Right cardiac atrium (tissue), 5 donors: ENCODE data around the gene PPP2R5C. TPM values are rescaled to one million over a fixed set of nuclear protein-coding genes. Genes with fewer than 3 reads are reported as not detected.

Experiments used
- ATAC-seq, 2 donors: fragments of 200-7000 bp; cut with Tn5 transposase; one replicate each; pipeline versions ENCODE4 v1.8.0 to v1.9.1; 2020; ENCODE audit warnings: moderate library complexity in 2 of 2, mild to moderate bottlenecking in 1 of 2
- DNase-seq, 3 donors: peaks; one replicate each; pipeline ENCODE4 v3.0.0-alpha.2; 2020
- H3K27ac ChIP-seq: one replicate; pipeline ENCODE4 v1.5.1; 2013; ENCODE audit warnings: mild to moderate bottlenecking, low read length, control low read depth, moderate library complexity
- H3K27me3 ChIP-seq: one replicate; pipeline ENCODE4 v1.6.1; 2013; ENCODE audit not compliant: control insufficient read depth, insufficient read depth
- H3K4me1 ChIP-seq: one replicate; pipeline ENCODE4 v1.6.1; 2013; ENCODE audit warnings: low read length; ENCODE audit not compliant: control insufficient read depth, insufficient read depth
- H3K4me3 ChIP-seq: one replicate; pipeline ENCODE4 v1.5.1; 2013; ENCODE audit warnings: low read length, control low read depth
- H3K9me3 ChIP-seq: one replicate; pipeline ENCODE4 v1.6.1; 2013; ENCODE audit warnings: low read length; ENCODE audit not compliant: control insufficient read depth
- WGBS: extraction: QIAGEN DNeasy Blood & Tissue Kit; methylation state at CpG from one replicate; pipeline ENCODE4 v1.1.7; 2013; 5-methylcytosine and 5-hydroxymethylcytosine counted together
- intact Hi-C, 4 donors: fragments of 100-400 bp; cut with DNase I; formaldehyde crosslinking; loops; one replicate each; pipeline versions ENCODE4 v1.11.0 to v1.14.0; 2022 to 2023
- polyA plus RNA-seq: library from polyadenylated mRNA; stranded (reverse); fragments of 200-250 nt; gene quantifications from one replicate; pipeline ENCODE4 v1.2.3, GENCODE V29; 2013
- total RNA-seq, 4 donors: library from RNA; stranded (reverse); fragmentation: NEBNext Ultra II Directional; extraction: Animal tissue kit (Norgen Biotek cat#: 25700); gene quantifications; one replicate each; pipeline ENCODE4 v1.2.1, GENCODE V29; 2021
- donor health status: healthy with polysubstance abuse.
- donor health status: DM: no; HTN: yes; CAD: no.
- donor health status: DM: no; HTN: no; CAD: no.
- donor health status: DM: no; HTN: yes; CAD: no; lungs with severe emphysema.
- donor health status: DM: yes; HTN: yes; CAD: no.

PPP2R5C gene
- total and polyA plus RNA-seq, 5 donors, result 100.0 to 158 (median 144) TPM

DNA sequence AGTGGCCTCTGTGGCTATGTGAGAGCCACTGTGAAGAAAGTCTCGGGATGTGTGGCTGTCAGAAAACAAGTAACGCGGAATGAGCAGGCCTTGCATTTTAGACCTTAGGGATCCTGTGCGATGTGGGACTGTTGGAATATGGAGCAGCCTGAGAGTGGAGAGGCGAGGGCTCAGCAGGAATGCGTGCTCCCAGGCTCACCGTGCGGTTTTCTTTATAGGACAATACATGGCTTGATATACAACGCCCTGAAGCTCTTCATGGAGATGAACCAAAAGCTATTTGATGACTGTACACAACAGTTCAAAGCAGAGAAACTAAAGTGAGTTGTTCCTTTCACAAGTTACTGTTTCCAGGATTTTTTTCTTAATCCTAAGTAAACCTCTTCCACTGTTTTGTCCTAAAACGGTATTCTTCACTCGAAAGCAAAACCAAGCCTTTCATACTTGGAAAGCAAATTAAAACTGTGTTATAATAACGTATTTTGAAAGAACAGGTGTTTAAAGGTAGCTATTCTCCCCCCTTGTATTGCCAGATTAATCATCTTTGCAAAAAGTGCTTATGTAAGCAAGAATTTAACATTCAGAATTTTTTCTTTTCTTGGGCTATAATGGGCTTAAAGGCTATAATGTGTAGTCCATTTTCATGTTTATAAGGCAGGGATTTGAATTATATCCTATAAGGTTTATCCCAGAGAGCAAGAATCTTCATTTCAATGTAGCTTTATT, 148.0 kb downstream of the PPP2R5C start:
- Histone ChIP-seq H3K9me3 (no peaks in the 10 kb centered on the region), H3K4me3 (no peak overlapping the region), H3K27me3 (no peaks in the 10 kb centered on the region), H3K27ac (no peak overlapping the region), H3K4me1 (no peaks in the 10 kb centered on the region)
- intact Hi-C loops, result no loop called here
- 95% methylated on average over 12 of the region's 12 CpGs for WGBS
- DNase-seq (no peak), ATAC-seq (no peak)

DNA sequence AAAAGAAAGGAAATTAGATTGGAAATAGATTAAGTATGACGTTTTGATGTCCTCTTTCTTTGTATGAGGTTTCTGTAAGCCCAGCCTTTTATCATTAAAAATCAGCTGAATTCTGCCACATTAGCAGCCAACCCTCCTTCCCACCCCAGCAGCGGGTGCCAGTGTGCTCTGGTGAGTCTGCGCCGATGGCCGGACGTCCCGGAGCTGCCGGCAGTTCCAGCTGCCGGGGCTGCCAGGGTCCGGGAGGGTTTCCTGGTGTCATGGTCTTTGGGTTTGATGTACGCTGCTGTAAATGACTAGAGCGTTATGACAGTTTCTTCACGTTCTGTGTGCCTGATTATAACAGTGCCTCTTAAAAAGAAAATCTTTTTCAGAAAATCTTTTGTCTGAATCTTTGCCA, 151.3 kb downstream of the PPP2R5C start:
- intact Hi-C loops, result no loop called here
- Histone ChIP-seq H3K4me1 (no peaks in the 10 kb centered on the region), H3K27ac (no peak overlapping the region), H3K4me3 (no peak overlapping the region), H3K27me3 (no peaks in the 10 kb centered on the region), H3K9me3 (no peaks in the 10 kb centered on the region)
- ATAC-seq (no peak), DNase-seq (no peak)
- 90% methylated on average over 13 of the region's 13 CpGs for WGBS

DNA sequence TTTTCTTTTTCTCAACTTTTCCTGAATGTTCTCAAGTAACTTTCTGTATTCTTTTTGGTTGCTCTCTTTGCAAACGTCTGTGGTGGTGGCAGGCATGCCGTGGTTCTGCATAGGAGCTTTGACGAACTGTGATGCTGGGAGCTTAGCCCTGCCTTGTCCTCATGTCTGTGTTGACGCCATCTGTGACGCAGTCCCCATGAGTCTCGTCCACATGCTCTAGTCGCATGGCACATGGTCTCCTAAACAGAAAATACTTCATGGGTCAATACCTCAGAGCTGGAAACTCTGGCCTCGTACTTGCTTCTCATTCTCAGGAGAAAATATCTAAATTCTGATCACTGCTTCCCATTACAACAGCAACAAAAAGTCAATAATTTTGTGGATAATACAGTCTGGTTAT, 152.6 kb downstream of the PPP2R5C start:
- Histone ChIP-seq H3K4me3 (no peak overlapping the region), H3K27me3 (no peaks in the 10 kb centered on the region), H3K27ac (no peak overlapping the region), H3K4me1 (no peaks in the 10 kb centered on the region), H3K9me3 (no peaks in the 10 kb centered on the region)
- 93% methylated on average over 8 of the region's 8 CpGs for WGBS
- intact Hi-C loops, result no loop called here
- ATAC-seq (no peak), DNase-seq (no peak)

DNA sequence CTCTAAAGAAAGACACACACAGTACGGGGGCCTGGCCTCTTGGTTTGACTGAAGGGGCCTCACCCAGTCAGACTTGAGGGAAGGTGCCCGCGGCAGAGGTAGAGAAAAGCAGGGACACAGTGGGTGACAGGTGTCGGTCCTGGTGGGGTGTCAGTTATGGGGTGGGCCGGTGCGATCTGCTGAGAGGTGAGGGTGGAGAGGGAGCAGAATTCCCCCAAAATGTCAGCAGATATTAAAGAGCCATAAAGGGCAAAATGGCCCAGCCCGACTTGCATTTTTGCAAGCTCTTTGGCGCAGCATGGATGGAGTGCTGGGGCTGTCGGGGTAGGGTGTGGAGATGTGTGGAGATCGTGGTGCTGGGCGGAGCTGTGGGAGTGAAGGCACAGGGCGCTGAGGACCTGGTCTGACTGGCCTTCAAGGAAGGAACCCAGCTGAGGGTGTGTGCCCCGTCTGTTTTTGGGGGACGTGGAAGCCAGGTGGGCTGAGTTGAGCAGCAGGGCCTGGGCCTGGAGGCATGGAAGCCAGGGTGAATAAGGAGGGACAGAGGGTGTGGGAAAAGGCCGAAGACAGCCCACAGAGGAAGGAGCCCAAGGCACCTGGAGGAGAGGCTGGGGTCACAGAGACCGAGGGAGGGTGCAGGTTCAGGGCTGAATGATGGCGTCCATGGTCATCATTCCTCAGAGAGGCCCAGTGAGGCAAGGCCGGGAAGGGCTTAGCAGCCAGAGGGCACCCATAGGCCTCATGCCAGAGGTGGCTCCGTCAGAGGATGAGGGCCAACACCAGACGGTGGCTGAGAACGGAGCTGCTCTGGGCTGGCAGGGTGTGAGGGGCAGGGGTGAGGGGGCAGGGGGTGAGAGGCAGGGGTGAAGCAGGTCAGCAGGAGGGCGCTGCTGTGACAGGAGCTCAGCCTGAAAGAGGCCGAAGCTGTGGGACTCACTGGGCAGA, 154.6 kb downstream of the PPP2R5C start:
- peak; percentile 33 to 42 for ATAC-seq
- WGBS, result 91% methylated on average over 23 of the region's 23 CpGs

DNA sequence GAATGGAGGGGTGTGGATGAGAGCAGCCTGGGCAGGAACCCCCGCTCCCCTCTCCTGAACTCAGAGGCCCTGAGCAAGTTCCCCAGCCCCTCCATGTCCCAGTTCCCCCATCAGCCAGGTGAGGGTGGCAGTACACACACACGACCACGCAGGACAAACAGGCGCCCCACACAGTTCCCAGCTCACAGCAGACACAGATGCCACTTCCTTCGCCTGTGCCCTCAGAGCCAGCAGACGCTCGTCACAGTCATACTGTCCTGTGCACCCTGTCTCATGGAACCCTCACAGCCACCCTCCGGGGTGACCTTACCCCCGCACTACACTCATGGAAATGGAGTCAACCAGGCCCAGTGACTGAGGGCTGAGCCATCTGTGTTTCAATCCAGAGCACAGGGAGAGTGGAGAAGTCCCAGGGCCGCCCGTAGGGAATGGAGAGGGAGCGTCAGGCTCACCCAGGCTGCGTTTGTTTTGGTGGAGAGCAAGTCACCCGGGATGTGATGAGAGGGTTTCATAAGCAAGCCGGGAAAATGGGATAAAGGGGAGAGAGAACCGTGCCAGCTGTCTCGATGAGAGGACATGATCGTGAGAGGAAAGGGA, 155.4 kb downstream of the PPP2R5C start:
- intact Hi-C loops, result no loop called here
- H3K27ac ChIP-seq, result no peak overlapping the region
- WGBS, result 77% methylated on average over 18 of the region's 18 CpGs
- no peak overlapping the region for H3K4me3 ChIP-seq
- ATAC-seq, result peak; percentile 31 to 39
- DNase-seq, result no peak
- H3K27me3 ChIP-seq, result no peaks in the 10 kb centered on the region
- H3K4me1 ChIP-seq, result no peaks in the 10 kb centered on the region
- H3K9me3 ChIP-seq, result no peaks in the 10 kb centered on the region

More for the DNA sequence above, 154.6 kb downstream of the PPP2R5C start:
- no peak for DNase-seq
- intact Hi-C loops, result no loop called here
- Histone ChIP-seq H3K4me1 (no peaks in the 10 kb centered on the region), H3K4me3 (no peak overlapping the region), H3K27me3 (no peaks in the 10 kb centered on the region), H3K27ac (no peak overlapping the region), H3K9me3 (no peaks in the 10 kb centered on the region)

DNA sequence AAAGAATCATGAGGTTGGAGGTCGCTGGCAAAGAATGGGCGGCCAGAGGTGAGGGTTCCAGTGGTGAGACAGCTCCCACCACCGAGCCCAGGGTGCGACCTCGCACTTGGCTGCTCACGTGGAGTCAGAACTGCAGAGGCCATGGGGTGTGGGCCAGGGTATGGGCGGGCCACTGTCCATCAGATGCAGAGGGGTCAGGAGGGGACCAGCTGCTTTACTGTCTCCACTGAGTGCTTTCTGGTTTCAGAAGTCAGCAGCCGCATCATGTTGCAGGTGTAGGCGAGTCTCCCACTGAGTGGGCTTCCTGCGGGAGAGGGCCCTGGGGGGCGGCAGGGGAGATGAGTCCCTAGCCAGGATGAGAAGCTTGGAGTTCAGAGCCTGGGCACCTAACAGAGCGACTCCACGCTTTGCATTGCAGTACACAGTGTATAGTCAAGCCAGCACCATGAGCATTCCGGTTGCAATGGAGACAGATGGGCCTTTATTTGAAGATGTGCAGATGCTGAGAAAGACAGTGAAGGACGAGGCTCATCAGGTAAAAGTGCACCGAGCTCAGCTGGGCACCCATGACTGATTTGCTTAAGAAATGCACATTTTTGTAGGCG, 156.0 kb downstream of the PPP2R5C start:
- 78% methylated on average over 17 of the region's 17 CpGs for WGBS
- intact Hi-C loops, result no loop called here
- no peak for DNase-seq
- H3K4me1 ChIP-seq, result no peaks in the 10 kb centered on the region
- no peaks in the 10 kb centered on the region for H3K9me3 ChIP-seq
- no peaks in the 10 kb centered on the region for H3K27me3 ChIP-seq
- ATAC-seq, result peak; percentile 34 to 35
- H3K27ac ChIP-seq, result no peak overlapping the region
- no peak overlapping the region for H3K4me3 ChIP-seq

DNA sequence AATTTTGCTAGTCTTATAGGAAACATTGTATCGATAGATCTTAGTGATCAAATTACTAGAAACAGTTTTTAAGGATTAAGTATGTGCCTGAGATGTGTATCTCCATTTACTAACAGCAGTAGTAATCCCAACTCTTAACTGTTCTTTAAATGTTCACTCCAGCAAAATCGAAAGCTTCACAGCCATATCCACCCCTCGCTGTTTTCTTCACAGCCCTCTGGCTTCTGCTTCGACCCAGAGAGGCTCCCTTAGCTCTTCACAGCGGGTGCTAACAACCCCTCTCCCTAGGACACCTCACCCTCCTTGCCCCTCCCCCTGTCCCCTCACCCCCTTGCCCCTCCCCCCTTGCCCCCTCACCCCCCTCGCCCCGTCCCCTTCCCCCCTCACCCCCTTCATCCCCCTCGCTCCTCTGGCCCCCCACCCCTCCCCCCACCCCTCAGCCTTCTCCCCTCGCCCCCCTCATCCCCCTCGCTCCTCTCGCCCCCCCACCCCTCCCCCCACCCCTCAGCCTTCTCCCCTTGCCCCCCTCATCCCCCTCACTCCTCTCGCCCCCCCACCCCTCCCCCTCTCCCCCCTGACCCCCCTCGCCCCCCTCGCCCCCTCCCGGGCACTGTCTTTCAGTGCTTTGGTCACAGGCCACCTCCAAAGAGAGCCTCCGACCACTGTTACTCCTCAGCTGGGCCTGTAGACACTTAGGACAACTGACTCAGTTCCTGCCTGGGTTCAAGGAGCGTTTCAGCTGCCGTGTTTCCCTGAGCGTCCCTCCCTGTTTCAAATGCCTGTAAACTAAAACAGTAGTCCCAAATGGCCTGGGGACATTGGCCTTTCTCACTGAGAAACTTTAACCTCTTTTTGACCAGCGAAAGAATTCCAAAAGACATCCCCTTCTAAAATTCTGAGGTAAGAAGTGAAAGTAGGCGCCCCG, 156.8 kb downstream of the PPP2R5C start:
- Histone ChIP-seq H3K9me3 (no peaks in the 10 kb centered on the region), H3K4me1 (no peaks in the 10 kb centered on the region), H3K27me3 (no peaks in the 10 kb centered on the region), H3K4me3 (no peak overlapping the region), H3K27ac (no peak overlapping the region)
- intact Hi-C loops, result no loop called here
- ATAC-seq, result no peak
- 77% methylated on average over 18 of the region's 22 CpGs for WGBS
- DNase-seq, result no peak

DNA sequence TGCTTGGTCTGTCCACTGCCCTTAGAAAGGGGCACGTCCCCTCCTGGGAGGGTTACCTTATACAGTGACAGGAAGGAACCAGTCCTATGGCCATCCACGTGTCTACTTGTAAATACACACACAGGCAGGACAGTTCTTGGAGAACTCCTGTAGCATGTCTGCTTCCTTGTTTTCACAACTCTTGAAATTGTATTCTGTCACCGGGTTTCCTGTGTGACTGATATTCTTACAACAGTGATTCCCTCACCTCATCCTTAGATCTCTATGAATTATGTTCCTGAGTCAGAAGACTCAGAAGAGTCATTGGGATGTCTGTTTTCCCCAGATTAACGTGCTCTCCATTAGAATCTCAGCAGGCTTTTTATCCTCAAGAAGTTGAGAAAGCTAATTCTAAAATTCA, 158.8 kb downstream of the PPP2R5C start:
- no peaks in the 10 kb centered on the region for H3K4me1 ChIP-seq
- DNase-seq (no peak), ATAC-seq (no peak)
- H3K27ac ChIP-seq, result no peak overlapping the region
- H3K4me3 ChIP-seq, result no peak overlapping the region
- 73% methylated on average over 4 of the region's 4 CpGs for WGBS
- H3K27me3 ChIP-seq, result no peaks in the 10 kb centered on the region
- H3K9me3 ChIP-seq, result no peaks in the 10 kb centered on the region
- intact Hi-C loops, result loop anchor here in 1 of 4 donors (10.0 kb wide), 1 partner anchor 145 kb away; no protein-coding TSS in a partner anchor

DNA sequence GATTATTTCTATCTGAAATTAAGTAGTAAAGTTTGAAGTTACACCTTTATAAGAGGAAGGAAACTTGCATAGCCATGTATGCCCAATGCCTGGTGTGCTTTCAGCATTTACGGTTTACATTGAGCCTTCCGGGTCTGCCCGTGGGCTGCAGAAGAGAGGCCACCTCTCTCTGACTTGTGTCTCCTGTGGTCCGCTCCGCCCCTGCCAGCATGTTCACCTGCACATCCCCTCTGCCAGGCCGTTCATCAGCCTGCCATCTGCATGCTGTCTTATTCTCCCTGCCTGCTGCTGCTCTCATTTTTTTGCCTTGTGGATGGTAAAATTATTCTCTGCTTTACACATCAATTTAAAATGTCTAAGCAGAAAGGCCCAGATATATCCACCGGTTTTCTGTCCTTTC, 161.4 kb downstream of the PPP2R5C start:
- WGBS, result 89% methylated on average over 7 of the region's 7 CpGs
- ATAC-seq (no peak), DNase-seq (no peak)
- Histone ChIP-seq H3K4me3 (no peak overlapping the region), H3K4me1 (no peaks in the 10 kb centered on the region), H3K27ac (no peak overlapping the region), H3K9me3 (no peaks in the 10 kb centered on the region), H3K27me3 (no peaks in the 10 kb centered on the region)
- intact Hi-C loops, result loop anchor here in 1 of 4 donors (10.0 kb wide), 1 partner anchor 148 kb away; no protein-coding TSS in a partner anchor

DNA sequence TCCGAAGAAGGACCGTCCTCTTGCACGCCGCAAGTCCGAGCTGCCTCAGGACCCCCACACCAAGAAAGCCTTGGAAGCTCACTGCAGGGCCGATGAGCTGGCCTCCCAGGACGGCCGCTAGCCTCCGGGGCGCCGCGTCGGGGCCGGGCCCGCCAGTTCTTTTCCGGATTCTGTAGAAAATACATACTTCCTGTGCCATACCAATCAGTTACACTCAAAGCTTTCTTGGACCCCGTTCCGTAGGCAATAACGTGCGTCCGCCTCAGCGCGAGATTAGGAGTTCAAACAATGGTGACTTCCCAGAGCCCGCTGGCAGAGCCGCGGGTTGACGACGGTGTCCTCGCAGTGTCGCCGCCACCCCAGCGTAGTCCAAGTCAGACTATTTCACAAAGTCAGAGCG, 163.6 kb downstream of the PPP2R5C start:
- intact Hi-C loops, result loop anchor here in 1 of 4 donors (10.0 kb wide), 1 partner anchor 150 kb away; no protein-coding TSS in a partner anchor
- H3K4me3 ChIP-seq, result no peak overlapping the region
- ATAC-seq (no peak), DNase-seq (no peak)
- no peaks in the 10 kb centered on the region for H3K27me3 ChIP-seq
- no peak overlapping the region for H3K27ac ChIP-seq
- H3K9me3 ChIP-seq, result no peaks in the 10 kb centered on the region
- 97% methylated on average over 33 of the region's 33 CpGs for WGBS
- peaks cover 2% of the 10 kb centered on the region for H3K4me1 ChIP-seq
